Heart right ventricle (tissue), 16 donors: Measurements from ENCODE around the gene GFAP. TPM values are rescaled to one million over a fixed set of nuclear protein-coding genes. Genes with fewer than 3 reads are reported as not detected.

Experiments
- ATAC-seq, 8 donors: fragments of 200-7000 bp; cut with Tn5 transposase; one replicate each; pipeline ENCODE4 v1.9.1; 2020; ENCODE audit warnings: mild to moderate bottlenecking in 8 of 8, moderate library complexity in 8 of 8, moderate number of reproducible peaks in 1 of 8
- DNase-seq, 2 donors: peaks; one replicate each; pipeline ENCODE4 v3.0.0-alpha.2; 2020
- H3K27ac ChIP-seq, 10 donors: fragments of 200-600 bp; sonication (generic) in 2 of 10; one replicate each; pipeline versions ENCODE4 v1.5.0 to v1.8.0; 2020 to 2022; ENCODE audit warnings: mild to moderate bottlenecking in 3 of 10
- H3K27me3 ChIP-seq, 7 donors: fragments of 200-600 bp; one replicate each; pipeline ENCODE4 v1.8.0; 2021 to 2022; ENCODE audit warnings: mild to moderate bottlenecking in 2 of 7
- H3K36me3 ChIP-seq, 9 donors: fragments of 200-600 bp; sonication (generic) in 1 of 9; one replicate each; pipeline versions ENCODE4 v1.5.0 to v1.8.0; 2020 to 2022; ENCODE audit warnings: mild to moderate bottlenecking in 2 of 9
- H3K4me1 ChIP-seq, 9 donors: fragments of 200-600 bp; sonication (generic) in 1 of 9; one replicate each; pipeline versions ENCODE4 v1.5.0 to v1.8.0; 2020 to 2022; ENCODE audit warnings: mild to moderate bottlenecking in 4 of 9
- H3K4me3 ChIP-seq, 10 donors: fragments of 200-600 bp; sonication (generic) in 2 of 10; one replicate each; pipeline versions ENCODE4 v1.5.0 to v1.8.0; 2020 to 2022; ENCODE audit warnings: mild to moderate bottlenecking in 7 of 10, moderate library complexity in 2 of 10
- H3K9me3 ChIP-seq, 11 donors: fragments of 200-600 bp in 10 of 11; sonication (generic) in 2 of 11; one replicate each; pipeline versions ENCODE4 v1.5.0 to v1.8.0; 2013 to 2022; ENCODE audit warnings: mild to moderate bottlenecking in 2 of 11, control low read depth in 1 of 11, moderate library complexity in 1 of 11
- WGBS, 2 donors: extraction: QIAGEN DNeasy Blood & Tissue Kit; methylation state at CpG; one replicate each; pipeline ENCODE4 v1.1.7; 2013; ENCODE audit warnings: inconsistent platforms in 1 of 2; 5-methylcytosine and 5-hydroxymethylcytosine counted together
- intact Hi-C, 10 donors: fragments of 100-400 bp; cut with DNase I; formaldehyde crosslinking; loops; one replicate each; pipeline versions ENCODE4 v1.11.1 to v1.14.2; 2022
- polyA plus RNA-seq, 2 donors: library from polyadenylated mRNA; stranded (reverse); fragments of 200-250 nt; gene quantifications; one replicate each; pipeline ENCODE4 v1.2.3, GENCODE V29; 2013
- total RNA-seq, 10 donors: library from RNA; stranded (reverse); fragmentation: NEBNext Ultra II Directional in 3 of 10; extraction: Animal tissue kit (Norgen Biotek cat#: 25700) in 3 of 10; gene quantifications; one replicate each; pipeline versions ENCODE4 v1.2.1 to v1.2.4, GENCODE V29; 2021 to 2023
- TF ChIP-seq, protein P1 (sequence below), 9 donors: fragments of 200-600 bp; sonication (generic) in 2 of 9; IDR thresholded peaks; one replicate each; pipeline versions ENCODE4 v1.5.0 to v1.8.0; 2021 to 2022; ENCODE audit warnings: antibody characterized with exemption in 9 of 9, mild to moderate bottlenecking in 5 of 9, moderate library complexity in 1 of 9
- donor health status: Arrhythmogenic right ventricular cardiomyopathy.
- donor health status: ischemic (EF 13 %, LVEDD 7.1; RV severe dilation, severe dysfunction).
- donor health status: healthy with polysubstance abuse.
- donor health status: DM: no; HTN: yes; CAD: no.
- donor health status: DM: no; HTN: no; CAD: no.
- donor health status: ischemic (EF 25% LVEDD 6.9; RV normal size, moderate dysfunction).
- donor health status: ischemic (EF 25% LVEDD 5.7; RV mildly dilated, moderate dysfunction).
- donor health status: healthy.
- donor health status: DM: yes; HTN: yes; CAD: no.
- donor health status: Ischemic cardiomyopathy.
- donor health status: ischemic (EF 35%, LVEDD 5.7; RV mildly dilated, moderate dysfunction).
- donor health status: nonischemic (EF 11% LVEDD 7.7; RV severe dilation, severe dysfunction).
- donor health status: DM: yes; HTN: yes; CAD: no.
- donor health status: PGD.
- donor health status: ischemic (EF 29% LVEDD 5.4; RV normal size, mild dysfunction).
- donor health status: nonischemic (EF 23%, LVEDD 6.1; RV moderate dilation, normal function).

Gene GFAP
- total and polyA plus RNA-seq, 12 donors = 2.1 to 8.6 (median 7.1) TPM

DNA sequence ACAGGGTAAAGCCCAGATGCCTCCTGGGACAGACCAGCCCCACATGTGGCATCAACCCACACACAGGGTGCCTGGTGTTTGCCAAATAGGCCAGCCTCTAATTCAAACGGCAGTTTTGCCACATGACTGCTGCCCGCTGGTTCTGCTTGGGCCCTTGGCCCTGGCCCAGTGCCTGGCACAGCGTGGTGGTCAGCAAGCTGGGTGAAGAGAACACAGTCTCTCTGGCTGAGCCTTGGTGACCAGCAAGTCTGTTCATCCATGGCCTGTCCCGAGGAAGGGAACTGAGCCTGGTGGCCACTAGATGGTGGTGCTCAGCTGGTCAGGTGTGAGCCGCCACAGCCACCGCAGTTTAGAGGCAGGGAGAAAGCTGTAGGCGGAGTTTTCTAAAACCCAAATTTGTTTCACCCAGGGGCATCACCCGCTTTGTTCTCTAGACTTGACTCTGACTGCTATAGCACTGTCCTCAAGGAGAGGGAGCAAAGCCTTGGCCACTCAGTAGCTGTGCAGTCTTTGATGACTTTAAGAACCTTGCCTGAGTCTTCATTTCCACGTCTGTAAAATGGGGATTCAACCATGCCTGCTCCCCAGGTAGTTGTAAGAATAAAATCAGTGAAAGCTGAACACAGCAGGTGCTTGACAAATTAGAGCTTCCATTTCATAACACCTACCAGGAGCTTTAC is 4.7 kb upstream of the GFAP start:
- intact Hi-C loops = loop anchor here (1.0 to 10.0 kb wide), 15 partner anchors 47 to 275 kb away; partner anchors contain the start of genes PLCD3 (in 3 of the 10) and C1QL1 (in 2 of the 10)
- Histone ChIP-seq H3K4me1 (peaks cover 4 to 48% (median 28%) of the 10 kb centered on the region in 9 donors), H3K4me3 (no peak overlapping the region), H3K9me3 (no peaks in the 10 kb centered on the region), H3K36me3 (no peaks in the 10 kb centered on the region), H3K27ac (peak overlapping the region in 7 of 10 donors; percentile 32 to 64 (median 44)), H3K27me3 (peaks cover 0 to 15% (median 0%) of the 10 kb centered on the region in 7 donors)
- peak; percentile 78 to 80 for DNase-seq
- WGBS, 2 donors = 9 to 11% methylated on average over 9 of the region's 9 CpGs
- TF ChIP-seq, protein P1, sequence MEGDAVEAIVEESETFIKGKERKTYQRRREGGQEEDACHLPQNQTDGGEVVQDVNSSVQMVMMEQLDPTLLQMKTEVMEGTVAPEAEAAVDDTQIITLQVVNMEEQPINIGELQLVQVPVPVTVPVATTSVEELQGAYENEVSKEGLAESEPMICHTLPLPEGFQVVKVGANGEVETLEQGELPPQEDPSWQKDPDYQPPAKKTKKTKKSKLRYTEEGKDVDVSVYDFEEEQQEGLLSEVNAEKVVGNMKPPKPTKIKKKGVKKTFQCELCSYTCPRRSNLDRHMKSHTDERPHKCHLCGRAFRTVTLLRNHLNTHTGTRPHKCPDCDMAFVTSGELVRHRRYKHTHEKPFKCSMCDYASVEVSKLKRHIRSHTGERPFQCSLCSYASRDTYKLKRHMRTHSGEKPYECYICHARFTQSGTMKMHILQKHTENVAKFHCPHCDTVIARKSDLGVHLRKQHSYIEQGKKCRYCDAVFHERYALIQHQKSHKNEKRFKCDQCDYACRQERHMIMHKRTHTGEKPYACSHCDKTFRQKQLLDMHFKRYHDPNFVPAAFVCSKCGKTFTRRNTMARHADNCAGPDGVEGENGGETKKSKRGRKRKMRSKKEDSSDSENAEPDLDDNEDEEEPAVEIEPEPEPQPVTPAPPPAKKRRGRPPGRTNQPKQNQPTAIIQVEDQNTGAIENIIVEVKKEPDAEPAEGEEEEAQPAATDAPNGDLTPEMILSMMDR (IDR thresholded peaks at IDR 0.05) = peak; percentile 70 to 94 (median 84)
- ATAC-seq = peak; percentile 71 to 91 (median 84)

DNA sequence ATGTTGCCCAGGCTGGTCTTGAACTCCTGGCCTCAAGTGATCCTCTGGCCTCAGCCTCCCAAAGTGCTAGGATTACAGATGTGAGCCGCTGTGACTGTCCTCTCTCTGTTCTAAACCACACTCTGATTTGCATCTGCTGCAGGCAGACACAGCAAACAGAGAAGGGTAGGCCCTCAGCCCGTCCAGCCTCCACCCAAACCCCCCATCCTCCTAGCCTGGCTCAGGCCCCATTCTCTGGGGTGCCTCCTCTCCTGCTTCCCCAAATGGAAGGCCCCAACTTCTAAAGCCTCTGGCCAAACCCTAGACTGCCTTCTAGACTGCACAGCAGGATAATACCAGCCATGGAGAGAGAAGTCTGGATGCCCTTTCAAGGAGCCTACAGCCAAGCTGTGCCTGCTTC is 4.1 kb upstream of the GFAP start:
- ATAC-seq (no peak), DNase-seq (no peak)
- H3K27ac ChIP-seq = peak overlapping the region in 1 of 10 donors; percentile 4
- H3K36me3 ChIP-seq = no peaks in the 10 kb centered on the region
- TF ChIP-seq, protein P1 (IDR thresholded peaks at IDR 0.05) = no peak
- H3K9me3 ChIP-seq = no peaks in the 10 kb centered on the region
- intact Hi-C loops = loop anchor here in 5 of 10 donors (5.0 to 10.0 kb wide), 2 partner anchors 175 to 178 kb away; no protein-coding TSS in a partner anchor
- peaks cover 4 to 48% (median 28%) of the 10 kb centered on the region in 9 donors for H3K4me1 ChIP-seq
- WGBS, 2 donors = 35 to 76% methylated on average over 2 of the region's 2 CpGs
- no peak overlapping the region for H3K4me3 ChIP-seq
- peaks cover 0 to 21% (median 0%) of the 10 kb centered on the region in 7 donors for H3K27me3 ChIP-seq

DNA sequence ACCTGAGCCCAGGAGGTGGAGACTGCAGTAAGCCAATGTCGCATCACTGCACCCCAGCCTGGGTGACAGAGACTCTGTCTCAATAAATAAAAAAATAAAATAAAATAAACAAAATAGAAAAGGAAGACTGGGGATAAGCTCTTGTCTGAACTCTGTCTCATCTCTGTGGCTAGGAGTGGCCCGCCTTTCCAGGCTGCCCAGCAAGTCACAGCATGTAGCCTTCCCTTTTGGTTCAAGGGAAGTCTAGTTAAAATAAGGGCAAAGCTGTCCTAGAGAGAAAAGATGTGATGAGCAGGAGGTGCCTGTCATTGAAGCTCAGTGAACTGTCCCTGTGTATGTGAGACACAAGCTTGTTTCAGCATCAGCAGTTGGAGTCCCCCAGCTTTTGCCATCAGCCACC is 2.7 kb upstream of the GFAP start:
- Histone ChIP-seq H3K27ac (peak overlapping the region in 1 of 10 donors; percentile 64), H3K4me3 (no peak overlapping the region), H3K36me3 (no peaks in the 10 kb centered on the region), H3K9me3 (no peaks in the 10 kb centered on the region), H3K27me3 (peaks cover 0 to 34% (median 0%) of the 10 kb centered on the region in 7 donors), H3K4me1 (peaks cover 4 to 48% (median 28%) of the 10 kb centered on the region in 9 donors)
- WGBS, 2 donors = 93 to 95% methylated on average over 2 of the region's 2 CpGs
- intact Hi-C loops = loop anchor here in 5 of 10 donors (5.0 to 10.0 kb wide), 2 partner anchors 177 to 179 kb away; no protein-coding TSS in a partner anchor
- TF ChIP-seq, protein P1 (IDR thresholded peaks at IDR 0.05) = no peak
- DNase-seq = no peak
- ATAC-seq = no peak

DNA sequence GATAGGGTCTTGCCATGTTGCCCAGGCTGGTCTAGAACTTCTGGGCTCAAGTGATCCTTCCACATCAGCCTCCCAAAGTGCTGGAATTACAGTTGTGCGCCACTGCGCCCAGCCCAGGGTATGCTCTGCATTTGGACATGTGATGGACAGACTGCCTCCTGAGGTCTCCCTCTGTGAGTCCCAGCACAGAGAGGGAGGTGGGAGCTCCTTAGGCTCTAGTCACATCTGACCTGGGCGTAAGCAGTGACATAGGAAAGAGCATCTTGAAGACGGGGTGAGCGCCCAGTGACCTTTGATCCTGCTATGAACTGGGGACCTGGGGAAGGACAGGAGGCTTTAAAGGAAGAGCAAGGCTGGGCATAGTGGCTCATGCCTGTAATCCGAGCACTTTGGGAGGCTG is 2.2 kb upstream of the GFAP start:
- TF ChIP-seq, protein P1 (IDR thresholded peaks at IDR 0.05) = no peak
- Histone ChIP-seq H3K36me3 (no peaks in the 10 kb centered on the region), H3K4me3 (no peak overlapping the region), H3K9me3 (no peaks in the 10 kb centered on the region), H3K27ac (peak overlapping the region in 8 of 10 donors; percentile 32 to 81 (median 74)), H3K27me3 (peaks cover 0 to 37% (median 2%) of the 10 kb centered on the region in 7 donors), H3K4me1 (peaks cover 4 to 48% (median 28%) of the 10 kb centered on the region in 9 donors)
- intact Hi-C loops = loop anchor here in 5 of 10 donors (2.0 to 10.0 kb wide), 3 partner anchors 177 to 215 kb away; partner anchors contain the start of gene PLCD3 (in 1 of the 5)
- 90 to 94% methylated on average over 6 of the region's 6 CpGs for WGBS, 2 donors
- peak in 1 of 2 donors; percentile 1 for DNase-seq
- ATAC-seq = no peak
